Activated CD4-positive, alpha-beta memory T cell treated with anti-CD3 and anti-CD28 coated beads for 36 hours (primary cell): ENCODE results near the gene THSD8. TPM values are rescaled to one million over a fixed set of nuclear protein-coding genes. Genes with fewer than 3 reads are reported as not detected.

Experiments used
- CTCF ChIA-PET: fragments of 350-600 bp; sonication (Branson Sonifier 250); formaldehyde crosslinking; loops from one replicate; lab custom pipeline; 2021; ENCODE audit warnings: antibody characterized with exemption, inconsistent platforms; lab: Charles Lee
- POLR2A ChIA-PET: fragments of 350-600 bp; sonication (Branson Sonifier 250); formaldehyde crosslinking; loops from one replicate; lab custom pipeline; 2021; ENCODE audit warnings: antibody characterized with exemption; lab: Charles Lee
- DNase-seq: peaks from one replicate; pipeline ENCODE4 v3.0.0-alpha.2; 2020
- H3K27ac Mint-ChIP-seq: one replicate; pipeline ENCODE4 v1.8.0; 2021; ENCODE audit warnings: mixed read lengths
- H3K27me3 Mint-ChIP-seq: one replicate; pipeline ENCODE4 v1.8.0; 2021; ENCODE audit warnings: mixed read lengths
- H3K36me3 Mint-ChIP-seq: one replicate; pipeline ENCODE4 v1.8.0; 2021; ENCODE audit warnings: mixed read lengths
- H3K4me1 Mint-ChIP-seq: one replicate; pipeline ENCODE4 v1.8.0; 2021; ENCODE audit warnings: low read depth, mixed read lengths
- H3K4me3 Mint-ChIP-seq: one replicate; pipeline ENCODE4 v1.8.0; 2021; ENCODE audit warnings: mild to moderate bottlenecking, mixed read lengths
- H3K9me3 Mint-ChIP-seq: one replicate; pipeline ENCODE4 v1.8.0; 2021; ENCODE audit warnings: mixed read lengths
- intact Hi-C: fragments of 100-400 bp; cut with micrococcal nuclease; formaldehyde crosslinking; loops from one replicate; pipeline ENCODE4 v1.15.1; 2023
- total RNA-seq, 2 experiments: library from RNA; stranded (reverse); gene quantifications; one replicate each; pipeline ENCODE4 v1.2.3, GENCODE V29; 2021

Gene THSD8
- total RNA-seq: 10 to 100 TPM; 42.4 to 44.6 TPM

DNA sequence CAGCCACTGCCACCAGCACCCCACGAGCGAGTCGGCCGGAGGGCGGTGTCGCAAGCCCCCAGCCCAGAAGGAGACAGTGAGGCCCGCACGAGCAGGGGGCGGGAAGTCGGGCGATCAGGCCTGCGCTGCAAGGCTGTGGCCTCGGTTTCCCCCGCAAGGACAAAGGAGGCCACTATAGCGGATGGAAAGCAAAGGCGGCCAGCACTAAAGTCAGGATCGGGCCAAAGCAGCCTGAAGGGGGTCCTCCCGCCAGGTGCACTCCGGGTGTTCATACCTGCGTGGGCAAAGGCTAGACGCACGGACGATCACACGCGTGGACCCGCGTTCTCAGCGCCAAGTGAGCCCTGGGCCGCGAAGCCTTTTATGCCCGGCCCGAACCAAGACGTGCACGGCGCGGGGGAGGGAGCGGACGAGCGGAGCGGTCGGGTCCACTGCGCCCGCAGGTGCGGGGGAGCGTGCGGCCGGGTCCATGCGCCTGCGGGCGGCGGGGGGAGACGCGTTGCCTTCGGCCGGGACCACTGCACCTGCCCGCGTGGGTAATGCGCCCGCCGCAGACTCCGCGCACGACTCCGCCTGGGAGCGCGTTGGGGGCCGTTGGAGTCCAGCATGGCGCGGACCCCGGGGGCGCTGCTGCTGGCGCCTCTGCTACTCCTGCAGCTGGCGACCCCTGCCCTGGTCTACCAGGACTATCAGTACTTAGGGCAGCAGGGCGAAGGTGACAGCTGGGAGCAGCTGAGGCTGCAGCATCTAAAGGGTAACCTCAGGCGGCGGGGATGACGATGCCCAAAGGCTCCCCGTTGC lies at the start of gene THSD8, which contains the start of gene PRDX2:
Gene THSD8, plus strand, starts transcription at position 604 of the 801 bp plus-strand sequence. Its CDS starts 3 bp downstream, at position 607.
Gene PRDX2, minus strand, starts transcription at position 335 of the 801 bp plus-strand sequence. CDS start 539 bp downstream, outside the sequence.
- Mint-ChIP-seq H3K4me3 (peak within 1 kb of the TSS; percentile 88), H3K4me1 (peaks cover 25% of the 10 kb centered on the region), H3K27me3 (no peaks in the 10 kb centered on the region), H3K27ac (peak within 1 kb of the TSS; percentile 79), H3K9me3 (no peaks in the 10 kb centered on the region), H3K36me3 (peaks cover 12% of the 10 kb centered on the region)
- peak; percentile 84 for DNase-seq
- CTCF ChIA-PET: interaction anchor here (0.9 to 18.0 kb wide), 8 partner anchors 10 to 68 kb away, joined by 3 to 636 read pairs (median 8); partner anchors contain the start of genes HOOK2 and JUNB
- POLR2A ChIA-PET: interaction anchor here (1.1 to 3.1 kb wide), 5 partner anchors 8 to 36 kb away, joined by 3 to 10 read pairs (median 4); partner anchors contain the start of gene JUNB
- intact Hi-C loops: loop anchor here (5.0 kb wide), 1 partner anchor 36 kb away; the partner anchor contains the start of gene MAST1

GRCh38 chr19:12754465-12755196 lies 47.2 kb upstream of the THSD8 start:
- H3K36me3 Mint-ChIP-seq: no peaks in the 10 kb centered on the region
- peaks cover 17% of the 10 kb centered on the region for H3K27me3 Mint-ChIP-seq
- H3K4me3 Mint-ChIP-seq: no peak overlapping the region
- no peak for DNase-seq
- CTCF ChIA-PET: interaction anchor here (0.5 to 7.6 kb wide), 9 partner anchors 8 to 553 kb away, joined by 3 to 116 read pairs (median 5); partner anchors contain the start of genes GET3 and TRIR
- no peak overlapping the region for H3K27ac Mint-ChIP-seq
- H3K9me3 Mint-ChIP-seq: no peaks in the 10 kb centered on the region
- POLR2A ChIA-PET: no interaction called here
- intact Hi-C loops: no loop called here
- H3K4me1 Mint-ChIP-seq: peaks cover 3% of the 10 kb centered on the region

DNA sequence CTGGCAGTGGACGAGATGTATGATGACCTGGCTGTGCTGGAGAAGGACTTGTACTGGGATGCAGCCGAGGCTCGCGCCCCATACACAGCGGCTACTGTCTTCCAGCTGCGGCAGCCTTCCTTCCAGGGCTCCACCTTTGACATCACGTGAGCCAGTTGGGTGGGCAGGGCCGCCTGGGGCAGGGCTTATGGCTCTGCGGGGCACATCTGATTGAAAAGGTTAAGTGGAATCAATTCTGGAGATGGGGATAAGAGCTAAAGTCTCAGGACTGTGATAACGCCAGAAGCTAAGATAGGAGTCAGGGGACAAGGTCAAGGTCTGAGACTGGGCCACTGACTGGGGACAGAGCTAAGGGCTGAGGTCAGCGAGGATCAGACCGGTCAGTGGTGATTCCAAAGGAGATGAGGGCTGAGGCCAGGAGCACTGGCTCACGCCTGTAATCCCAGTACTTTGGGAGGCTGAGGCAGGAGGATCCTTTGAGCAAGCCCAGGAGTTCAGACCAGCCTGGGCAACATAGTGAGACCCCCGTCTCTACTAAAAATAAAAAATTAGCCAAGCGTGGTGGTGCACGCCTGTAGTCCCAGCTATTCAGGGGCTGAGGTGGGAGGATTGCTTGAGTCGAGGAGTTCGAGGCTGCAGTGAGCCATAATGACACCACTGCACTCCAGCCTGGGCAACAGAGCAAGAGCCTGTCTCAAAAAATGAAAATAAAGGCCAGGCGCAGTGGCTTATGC lies 45.6 kb upstream of the THSD8 start:
- H3K9me3 Mint-ChIP-seq: no peaks in the 10 kb centered on the region
- H3K4me1 Mint-ChIP-seq: peaks cover 4% of the 10 kb centered on the region
- intact Hi-C loops: no loop called here
- ChIA-PET POLR2A (interaction anchor here (0.6 kb wide), 1 partner anchor 27 kb away, joined by 3 read pairs; no protein-coding TSS in a partner anchor), CTCF (interaction anchor here (0.6 to 15.7 kb wide), 8 partner anchors 9 to 126 kb away, joined by 3 to 636 read pairs (median 31); partner anchors contain the start of genes GET3, JUNB, PRDX2 and RNASEH2A)
- no peak for DNase-seq
- H3K4me3 Mint-ChIP-seq: no peak overlapping the region
- H3K27ac Mint-ChIP-seq: no peak overlapping the region
- H3K36me3 Mint-ChIP-seq: no peaks in the 10 kb centered on the region
- peaks cover 11% of the 10 kb centered on the region for H3K27me3 Mint-ChIP-seq

- CTCF ChIA-PET: interaction anchor here (0.5 to 15.7 kb wide), 36 partner anchors 11 to 208 kb away, joined by 3 to 636 read pairs (median 5); partner anchors contain the start of genes DHPS, FBXW9, GCDH and GET3
- POLR2A ChIA-PET: interaction anchor here (1.3 to 1.4 kb wide), 2 partner anchors 24 to 39 kb away, joined by 3 to 5 read pairs; no protein-coding TSS in a partner anchor
- Mint-ChIP-seq H3K4me1 (peaks cover 4% of the 10 kb centered on the region), H3K27ac (no peak overlapping the region), H3K27me3 (peaks cover 11% of the 10 kb centered on the region), H3K36me3 (no peaks in the 10 kb centered on the region), H3K9me3 (no peaks in the 10 kb centered on the region), H3K4me3 (peak overlapping the region; percentile 48)
- intact Hi-C loops: loop anchor here (1.0 kb wide), 2 partner anchors 40 to 81 kb away; no protein-coding TSS in a partner anchor
- peak; percentile 78 for DNase-seq
Measured at GRCh38 chr19:12757544-12758274, 44.2 kb upstream of the THSD8 start.

DNA sequence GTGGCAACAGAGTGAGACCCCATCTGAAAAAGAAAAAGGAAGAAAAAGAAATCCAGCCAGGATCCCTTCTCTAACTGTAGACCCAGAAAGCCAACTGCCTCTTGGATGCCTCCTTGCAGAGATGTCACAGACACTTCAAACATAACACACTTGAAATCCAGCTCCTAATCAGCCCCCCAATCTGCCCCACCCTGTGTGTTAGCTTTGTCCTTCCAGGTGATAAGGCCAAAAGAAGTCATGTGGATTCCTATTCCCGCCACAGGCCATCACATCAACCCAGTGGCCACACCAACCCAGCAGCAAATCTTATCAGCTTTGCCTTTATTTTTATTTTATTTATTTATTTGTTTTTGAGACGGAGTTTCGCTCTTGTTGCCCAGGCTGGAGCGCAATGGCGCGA lies 42.2 kb upstream of the THSD8 start:
- Mint-ChIP-seq H3K27me3 (peaks cover 10% of the 10 kb centered on the region), H3K27ac (no peak overlapping the region), H3K9me3 (no peaks in the 10 kb centered on the region), H3K36me3 (peaks cover 2% of the 10 kb centered on the region), H3K4me3 (no peak overlapping the region), H3K4me1 (peaks cover 4% of the 10 kb centered on the region)
- ChIA-PET CTCF (interaction anchor here (0.7 to 15.7 kb wide), 28 partner anchors 8 to 206 kb away, joined by 3 to 636 read pairs (median 6); partner anchors contain the start of genes BEST2, FARSA, FBXW9 and GET3), POLR2A (interaction anchor here (1.7 kb wide), 1 partner anchor 36 kb away, joined by 8 read pairs; no protein-coding TSS in a partner anchor)
- no peak for DNase-seq
- intact Hi-C loops: loop anchor here (1.0 kb wide), 1 partner anchor 37 kb away; no protein-coding TSS in a partner anchor

DNA sequence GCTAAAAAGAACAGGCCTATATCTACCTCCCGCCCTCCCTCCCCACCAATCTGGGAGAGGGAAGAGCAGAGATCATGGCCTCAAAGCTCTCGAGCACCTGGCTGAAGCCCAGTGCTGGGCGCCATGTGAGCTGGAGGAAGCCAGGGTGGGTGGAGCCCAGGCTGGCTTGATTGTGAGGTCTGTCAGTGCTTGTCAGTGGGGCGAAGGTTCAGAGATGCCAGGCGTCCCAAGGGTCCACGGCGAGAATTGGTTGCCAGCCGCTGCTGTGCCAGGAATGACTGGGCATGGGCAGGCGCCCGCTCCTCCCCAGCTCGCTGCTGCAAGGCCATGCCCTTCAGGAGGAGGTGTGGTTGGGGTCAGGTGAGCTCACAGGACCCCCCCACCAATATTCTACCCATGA lies 38.8 kb upstream of the THSD8 start:
- Mint-ChIP-seq H3K27me3 (peaks cover under 1% of the 10 kb centered on the region), H3K27ac (no peak overlapping the region), H3K9me3 (no peaks in the 10 kb centered on the region), H3K4me1 (peaks cover 5% of the 10 kb centered on the region), H3K4me3 (no peak overlapping the region), H3K36me3 (peaks cover 2% of the 10 kb centered on the region)
- intact Hi-C loops: no loop called here
- DNase-seq: no peak
- ChIA-PET POLR2A (no interaction called here), CTCF (interaction anchor here (0.5 to 15.7 kb wide), 9 partner anchors 11 to 86 kb away, joined by 3 to 636 read pairs (median 5); partner anchors contain the start of genes JUNB, PRDX2, RNASEH2A and RTBDN)

DNA sequence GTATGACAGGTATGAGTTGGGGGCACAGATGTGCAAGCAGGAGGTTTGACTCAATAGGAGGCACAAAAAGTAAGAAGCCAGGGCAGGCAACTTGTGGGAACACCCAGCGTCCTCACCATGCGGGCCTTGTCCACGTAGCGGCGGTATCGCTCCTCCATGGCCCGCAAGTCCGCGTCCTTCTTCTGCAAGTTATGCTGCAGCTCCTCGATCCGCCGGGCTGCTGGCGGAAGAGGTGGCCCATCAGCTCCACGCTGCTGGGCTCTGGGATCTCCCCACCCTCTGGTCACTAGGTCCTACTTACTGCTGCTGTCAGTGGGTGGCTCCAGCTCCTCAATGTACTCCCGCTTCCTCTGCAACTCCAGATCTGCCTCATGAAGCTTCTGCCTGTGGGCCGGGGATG lies 37.2 kb upstream of the THSD8 start:
- H3K27me3 Mint-ChIP-seq: no peaks in the 10 kb centered on the region
- CTCF ChIA-PET: interaction anchor here (0.6 to 15.7 kb wide), 15 partner anchors 9 to 340 kb away, joined by 3 to 636 read pairs (median 5); partner anchors contain the start of genes GET3, JUNB, PRDX2 and RNASEH2A
- no peak for DNase-seq

DNA sequence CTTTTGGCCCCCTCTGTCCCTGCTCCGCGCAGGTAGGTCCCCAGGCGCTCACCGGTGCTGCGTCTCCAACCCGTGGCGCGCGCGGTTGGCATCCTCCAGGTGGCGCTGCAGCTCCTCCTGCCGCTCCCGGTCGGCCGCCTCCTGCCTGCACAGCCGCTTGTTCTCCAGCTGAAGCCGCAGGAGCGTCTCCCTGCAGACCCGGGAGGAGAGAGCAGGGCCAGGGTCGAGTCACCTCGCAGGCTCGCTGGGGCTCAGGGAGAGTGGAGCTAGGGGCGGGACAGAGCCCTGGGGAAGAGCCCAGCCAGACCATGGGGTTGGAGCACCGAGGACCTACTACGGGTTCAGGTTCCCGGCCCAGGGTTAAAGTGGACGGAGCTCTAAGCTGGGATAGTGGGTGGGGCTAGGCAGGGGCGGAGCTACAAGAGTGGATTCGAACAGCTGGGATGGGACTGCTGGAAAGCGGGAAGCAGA lies 35.8 kb upstream of the THSD8 start:
- Mint-ChIP-seq H3K27me3 (no peaks in the 10 kb centered on the region), H3K4me1 (peaks cover 12% of the 10 kb centered on the region), H3K9me3 (no peaks in the 10 kb centered on the region), H3K36me3 (peaks cover 2% of the 10 kb centered on the region), H3K4me3 (peak overlapping the region; percentile 43), H3K27ac (no peak overlapping the region)
- ChIA-PET CTCF (interaction anchor here (0.7 to 15.7 kb wide), 32 partner anchors 7 to 199 kb away, joined by 3 to 636 read pairs (median 5); partner anchors contain the start of genes GCDH, HOOK2, JUNB and MAST1), POLR2A (interaction anchor here (1.2 to 3.1 kb wide), 5 partner anchors 12 to 81 kb away, joined by 3 to 21 read pairs (median 3); partner anchors contain the start of genes JUNB and THSD8)
- intact Hi-C loops: loop anchor here (1.0 to 2.0 kb wide), 2 partner anchors 30 to 81 kb away; no protein-coding TSS in a partner anchor
- peak; percentile 91 for DNase-seq

More for the DNA sequence above, 37.2 kb upstream of the THSD8 start:
- intact Hi-C loops: no loop called here
- Mint-ChIP-seq H3K9me3 (no peaks in the 10 kb centered on the region), H3K4me1 (peaks cover 9% of the 10 kb centered on the region), H3K36me3 (peaks cover 2% of the 10 kb centered on the region), H3K27ac (no peak overlapping the region), H3K4me3 (no peak overlapping the region)
- POLR2A ChIA-PET: interaction anchor here (3.1 kb wide), 1 partner anchor 28 kb away, joined by 21 read pairs; the partner anchor contains the start of gene JUNB

DNA sequence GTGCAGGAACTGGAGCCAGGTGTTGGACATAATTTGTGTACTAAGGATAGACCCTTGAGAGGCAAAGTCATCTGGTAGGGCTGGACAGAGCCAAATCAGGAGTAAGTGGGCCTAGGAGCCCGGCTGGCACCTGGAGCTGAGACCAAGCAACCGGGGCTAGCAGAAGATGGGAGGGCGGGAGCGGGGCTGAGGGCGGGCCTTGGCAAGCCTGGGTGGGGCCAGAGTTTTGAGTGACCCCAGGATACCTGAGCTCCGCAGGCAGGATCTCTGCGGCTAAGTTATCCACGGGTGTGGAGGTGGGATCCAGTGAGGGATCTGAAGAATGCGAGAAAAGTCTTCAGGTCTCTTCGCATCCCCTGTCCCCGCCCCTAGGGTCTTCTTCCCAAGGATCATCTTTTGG lies 34.7 kb upstream of the THSD8 start:
- Mint-ChIP-seq H3K36me3 (peaks cover 2% of the 10 kb centered on the region), H3K4me3 (no peak overlapping the region), H3K27ac (no peak overlapping the region), H3K9me3 (no peaks in the 10 kb centered on the region), H3K27me3 (no peaks in the 10 kb centered on the region), H3K4me1 (peaks cover 12% of the 10 kb centered on the region)
- POLR2A ChIA-PET: interaction anchor here (3.1 kb wide), 1 partner anchor 26 kb away, joined by 21 read pairs; the partner anchor contains the start of gene JUNB
- intact Hi-C loops: loop anchor here (2.0 kb wide), 1 partner anchor 80 kb away; no protein-coding TSS in a partner anchor
- DNase-seq: no peak
- CTCF ChIA-PET: interaction anchor here (2.3 to 15.7 kb wide), 6 partner anchors 8 to 82 kb away, joined by 9 to 636 read pairs (median 78); partner anchors contain the start of genes JUNB, MAST1, PRDX2 and RNASEH2A
